ENCODE measurements around the gene ALG14.

GRCh38 chr1:95029532-95029931 lies 43.2 kb downstream of the ALG14 start:
- no peak for TF ChIP-seq ATF2 (tag by site-specific recombination; IDR thresholded peaks at IDR 0.05; ENCODE audit: low read depth)
- TF ChIP-seq CTCF (tag by site-specific recombination; IDR thresholded peaks at IDR 0.05): no peak

Data from HEK293 (cell line).